Liver (tissue), 9 donors: ENCODE results near the gene UBE2U. TPM values are rescaled to one million over a fixed set of nuclear protein-coding genes. Genes with fewer than 3 reads are reported as not detected.

ENCODE experiments used
- DNase-seq: peaks from one replicate; pipeline ENCODE4 v3.0.0-alpha.2; 2017; ENCODE audit warnings: low spot score
- H3K27ac ChIP-seq, 2 donors: one replicate each; pipeline ENCODE4 v1.7.0; 2013; ENCODE audit warnings: inconsistent platforms in 2 of 2, low read length in 2 of 2, control low read depth in 1 of 2, low read depth in 1 of 2, mild to moderate bottlenecking in 1 of 2
- H3K27me3 ChIP-seq, 4 donors: one replicate each; pipeline versions ENCODE4 v1.6.1 to v1.7.0; 2013; ENCODE audit warnings: low read length in 3 of 4, inconsistent platforms in 1 of 4, mild to moderate bottlenecking in 1 of 4, moderate library complexity in 1 of 4; ENCODE audit not compliant: control insufficient read depth in 4 of 4, insufficient read depth in 4 of 4
- H3K36me3 ChIP-seq, 4 donors: one replicate each; pipeline versions ENCODE4 v1.6.1 to v1.7.0; 2013; ENCODE audit warnings: low read length in 3 of 4, mild to moderate bottlenecking in 3 of 4, low read depth in 1 of 4, moderate library complexity in 1 of 4; ENCODE audit not compliant: control insufficient read depth in 4 of 4, insufficient read depth in 3 of 4
- H3K4me1 ChIP-seq, 4 donors: one replicate each; pipeline versions ENCODE4 v1.6.1 to v1.7.0; 2013; ENCODE audit warnings: low read length in 3 of 4, mild to moderate bottlenecking in 3 of 4, moderate library complexity in 1 of 4; ENCODE audit not compliant: control insufficient read depth in 4 of 4, insufficient read depth in 4 of 4
- H3K4me3 ChIP-seq, 3 donors: one replicate each; pipeline versions ENCODE4 v1.6.1 to v1.7.0; 2013; ENCODE audit warnings: low read length in 3 of 3, control low read depth in 1 of 3, low read depth in 1 of 3, mild to moderate bottlenecking in 1 of 3
- H3K9ac ChIP-seq, 2 donors: one replicate each; pipeline ENCODE4 v1.7.0; 2013; ENCODE audit warnings: low read length in 2 of 2, mild to moderate bottlenecking in 2 of 2, moderate library complexity in 2 of 2, control low read depth in 1 of 2, low read depth in 1 of 2
- H3K9me3 ChIP-seq, 4 donors: one replicate each; pipeline versions ENCODE4 v1.6.1 to v1.7.0; 2013; ENCODE audit warnings: low read length in 3 of 4; ENCODE audit not compliant: control insufficient read depth in 4 of 4
- ATF3 ChIP-seq: IDR thresholded peaks from 2 replicates; pipeline ENCODE4 v1.6.1; 2016; ENCODE audit warnings: antibody characterized with exemption
- CTCF ChIP-seq: fragments of 150-350 bp; IDR thresholded peaks from 2 replicates; pipeline ENCODE4 v1.5.1; 2017; ENCODE audit warnings: improper control_type of control experiment, low read depth, low read length; ENCODE audit not compliant: missing input control
- EGR1 ChIP-seq, 2 donors: IDR thresholded peaks; 2 replicates each; pipeline ENCODE4 v1.6.1; 2016 to 2018; ENCODE audit warnings: antibody characterized with exemption in 2 of 2, low read depth in 2 of 2
- FOXA1 ChIP-seq: IDR thresholded peaks from 2 replicates; pipeline ENCODE4 v1.6.1; 2016; ENCODE audit warnings: antibody characterized with exemption
- GABPA ChIP-seq, 2 donors: IDR thresholded peaks in 1 of 2; conservative IDR thresholded peaks in 1 of 2; 2 replicates each; pipeline ENCODE4 v1.6.1; 2016; ENCODE audit warnings: antibody characterized with exemption in 2 of 2, mild to moderate bottlenecking in 1 of 2, moderate library complexity in 1 of 2
- HNF4A ChIP-seq, 2 donors: conservative IDR thresholded peaks; 2 replicates each; pipeline ENCODE4 v1.6.1; 2016; ENCODE audit warnings: antibody characterized with exemption in 2 of 2, mild to moderate bottlenecking in 2 of 2
- JUND ChIP-seq, 2 donors: IDR thresholded peaks; 2 replicates each; pipeline ENCODE4 v1.6.1; 2016; ENCODE audit warnings: antibody characterized with exemption in 2 of 2
- MAX ChIP-seq: IDR thresholded peaks from 2 replicates; pipeline ENCODE4 v1.6.1; 2016; ENCODE audit warnings: antibody characterized with exemption
- RAD21 ChIP-seq, 2 donors: IDR thresholded peaks; 2 replicates each; pipeline ENCODE4 v1.6.1; 2016; ENCODE audit warnings: antibody characterized with exemption in 2 of 2, mild to moderate bottlenecking in 2 of 2
- REST ChIP-seq: IDR thresholded peaks from 2 replicates; pipeline ENCODE4 v1.6.1; 2016; ENCODE audit warnings: antibody characterized with exemption, mild to moderate bottlenecking
- RXRA ChIP-seq, 2 donors: IDR thresholded peaks; 2 replicates each; pipeline ENCODE4 v1.6.1; 2017 to 2018; ENCODE audit warnings: antibody characterized with exemption in 2 of 2, mild to moderate bottlenecking in 1 of 2
- SP1 ChIP-seq: IDR thresholded peaks from 2 replicates; pipeline ENCODE4 v1.6.1; 2018; ENCODE audit warnings: antibody characterized with exemption, mild to moderate bottlenecking
- TAF1 ChIP-seq: conservative IDR thresholded peaks from 2 replicates; pipeline ENCODE4 v1.6.1; 2016; ENCODE audit warnings: antibody characterized with exemption, mild to moderate bottlenecking
- YY1 ChIP-seq: IDR thresholded peaks from 2 replicates; pipeline ENCODE4 v1.6.1; 2016; ENCODE audit warnings: antibody characterized with exemption, mild to moderate bottlenecking
- WGBS: extraction: QIAGEN DNeasy Blood & Tissue Kit; methylation state at CpG from one replicate; pipeline ENCODE4 v1.1.7; 2013; 5-methylcytosine and 5-hydroxymethylcytosine counted together
- polyA plus RNA-seq, 2 donors: library from polyadenylated mRNA; stranded (reverse) in 1 of 2; unstranded in 1 of 2; fragments of 200-250 nt in 1 of 2; fragments of >200 nt in 1 of 2; fragmentation: Nextera tagmentation in 1 of 2; extraction: Ambion mirVana in 1 of 2; gene quantifications; one replicate each; pipeline versions ENCODE4 v1.2.1 to v1.2.3, GENCODE V29; 2013 to 2015
- total RNA-seq, 2 donors: library from RNA; depleted of rRNA; stranded (reverse); fragments of >200 nt; gene quantifications; one replicate each; pipeline ENCODE4 v1.2.3, GENCODE V29; 2014
- donor health status: healthy.
- donor health status: healthy.
- donor health status: healthy.
- donor health status: healthy.
- donor health status: healthy.

The UBE2U gene
- total and polyA plus RNA-seq, 4 donors, result not detected

GRCh38 chr1:64304823-64305222, 101.4 kb downstream of the UBE2U start:
- H3K4me3 ChIP-seq, result no peak overlapping the region
- no peak overlapping the region for H3K9ac ChIP-seq
- peaks cover 0 to 2% (median 0%) of the 10 kb centered on the region in 4 donors for H3K9me3 ChIP-seq
- H3K27ac ChIP-seq, result no peak overlapping the region
- no peaks in the 10 kb centered on the region for H3K27me3 ChIP-seq
- H3K36me3 ChIP-seq, result no peaks in the 10 kb centered on the region
- DNase-seq, result no peak
- H3K4me1 ChIP-seq, result no peaks in the 10 kb centered on the region
- TF ChIP-seq HNF4A (conservative IDR thresholded peaks at IDR 0.05), result no peak
- no peak for TF ChIP-seq EGR1 (IDR thresholded peaks at IDR 0.05; ENCODE audit: low read depth in 2 of 2)
- no peak for TF ChIP-seq MAX
- no peak for TF ChIP-seq SP1
- no peak for TF ChIP-seq YY1
- no peak for TF ChIP-seq REST

DNA sequence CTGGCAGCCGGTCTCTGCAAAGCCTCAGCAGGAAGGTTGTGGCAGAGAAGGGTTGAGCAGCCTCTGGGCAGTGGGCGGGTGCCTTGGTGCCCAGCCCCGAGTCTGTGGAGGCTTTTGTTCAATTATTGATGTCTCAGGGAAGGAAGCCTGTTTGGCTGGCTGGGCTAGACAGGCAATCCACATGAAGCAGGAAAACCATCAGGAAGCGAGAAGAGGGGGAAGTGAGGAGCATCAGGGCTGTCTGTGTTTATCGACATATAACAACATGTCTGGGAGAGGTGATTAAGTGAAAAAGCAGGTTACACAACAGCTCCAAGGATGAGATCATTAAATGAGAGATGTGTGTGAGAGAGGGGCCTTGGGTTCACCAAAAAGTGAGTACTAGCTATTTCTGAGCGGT, 105.4 kb downstream of the UBE2U start:
- no peaks in the 10 kb centered on the region for H3K27me3 ChIP-seq
- H3K9me3 ChIP-seq, result no peaks in the 10 kb centered on the region
- H3K4me3 ChIP-seq, result no peak overlapping the region
- no peak overlapping the region for H3K9ac ChIP-seq
- 71% methylated on average over 6 of the region's 6 CpGs for WGBS
- no peak overlapping the region for H3K27ac ChIP-seq
- no peak for DNase-seq
- TF ChIP-seq SP1, result no peak
- no peak for TF ChIP-seq CTCF
- TF ChIP-seq TAF1, result no peak
- TF ChIP-seq RAD21 (IDR thresholded peaks at IDR 0.05), result no peak
- no peak for TF ChIP-seq RXRA (IDR thresholded peaks at IDR 0.05)
- no peak for TF ChIP-seq EGR1 (IDR thresholded peaks at IDR 0.05; ENCODE audit: low read depth in 2 of 2)
- TF ChIP-seq REST, result no peak
- TF ChIP-seq ATF3, result no peak
- no peak for TF ChIP-seq JUND (IDR thresholded peaks at IDR 0.05)
- no peak for TF ChIP-seq FOXA1
- TF ChIP-seq HNF4A (conservative IDR thresholded peaks at IDR 0.05), result no peak
- no peak for TF ChIP-seq MAX
- TF ChIP-seq GABPA (IDR thresholded peaks at IDR 0.05 in 1 of 2, conservative IDR thresholded peaks at IDR 0.05 in 1 of 2), result no peak
- no peaks in the 10 kb centered on the region for H3K4me1 ChIP-seq
- H3K36me3 ChIP-seq, result no peaks in the 10 kb centered on the region
